ENCODE measurements around the gene USP50.

DNA sequence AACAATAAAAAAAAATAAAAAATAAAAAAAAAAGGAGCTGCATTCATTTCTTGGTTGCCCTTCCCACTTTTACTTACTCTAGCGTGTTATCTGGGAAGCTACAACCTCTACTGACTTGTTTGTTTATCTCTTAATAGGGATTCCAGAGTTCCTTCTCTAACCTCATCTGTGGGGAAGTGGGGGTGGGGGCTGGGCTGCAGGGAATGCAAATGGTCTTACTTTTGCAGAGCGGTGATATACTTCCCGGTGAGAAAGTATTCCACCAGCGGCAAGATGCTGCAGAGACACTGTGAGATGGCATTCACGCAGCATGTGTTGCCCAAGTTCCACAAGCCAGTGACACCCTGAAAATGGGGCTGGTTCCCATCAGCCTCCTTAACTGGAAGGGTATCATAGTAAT, 2.1 kb downstream of the USP50 start:
- no peak for TF ChIP-seq POLR2AphosphoS5 (IDR thresholded peaks at IDR 0.05)
- TF ChIP-seq, protein P1, sequence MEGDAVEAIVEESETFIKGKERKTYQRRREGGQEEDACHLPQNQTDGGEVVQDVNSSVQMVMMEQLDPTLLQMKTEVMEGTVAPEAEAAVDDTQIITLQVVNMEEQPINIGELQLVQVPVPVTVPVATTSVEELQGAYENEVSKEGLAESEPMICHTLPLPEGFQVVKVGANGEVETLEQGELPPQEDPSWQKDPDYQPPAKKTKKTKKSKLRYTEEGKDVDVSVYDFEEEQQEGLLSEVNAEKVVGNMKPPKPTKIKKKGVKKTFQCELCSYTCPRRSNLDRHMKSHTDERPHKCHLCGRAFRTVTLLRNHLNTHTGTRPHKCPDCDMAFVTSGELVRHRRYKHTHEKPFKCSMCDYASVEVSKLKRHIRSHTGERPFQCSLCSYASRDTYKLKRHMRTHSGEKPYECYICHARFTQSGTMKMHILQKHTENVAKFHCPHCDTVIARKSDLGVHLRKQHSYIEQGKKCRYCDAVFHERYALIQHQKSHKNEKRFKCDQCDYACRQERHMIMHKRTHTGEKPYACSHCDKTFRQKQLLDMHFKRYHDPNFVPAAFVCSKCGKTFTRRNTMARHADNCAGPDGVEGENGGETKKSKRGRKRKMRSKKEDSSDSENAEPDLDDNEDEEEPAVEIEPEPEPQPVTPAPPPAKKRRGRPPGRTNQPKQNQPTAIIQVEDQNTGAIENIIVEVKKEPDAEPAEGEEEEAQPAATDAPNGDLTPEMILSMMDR (IDR thresholded peaks at IDR 0.05) = no peak
